MM.1S (cell line): ENCODE results near the gene SPATS2.

Experiments
- CTCF ChIP-seq: fragments of 300-600 bp; sonication (generic); IDR thresholded peaks from 2 replicates; pipeline ENCODE4 v1.5.1; 2016; ENCODE audit warnings: antibody characterized with exemption, low read length, mixed read lengths
- EZH2 ChIP-seq: fragments of 300-600 bp; sonication (generic); optimal IDR thresholded peaks from 2 replicates; pipeline ENCODE3; 2017; ENCODE audit warnings: low read depth, mild to moderate bottlenecking, antibody characterized with exemption, low read length, mixed read lengths

GRCh38 chr12:49331380-49332222 is 35.7 kb upstream of the SPATS2 start:
- TF ChIP-seq EZH2 (no peak), CTCF (peak; percentile 47)
